Liver (tissue), 9 donors: ENCODE results near the gene COL11A2. TPM values are rescaled to one million over a fixed set of nuclear protein-coding genes. Genes with fewer than 3 reads are reported as not detected.

Experiments
- DNase-seq: peaks from one replicate; pipeline ENCODE4 v3.0.0-alpha.2; 2017; ENCODE audit warnings: low spot score
- H3K27ac ChIP-seq, 2 donors: one replicate each; pipeline ENCODE4 v1.7.0; 2013; ENCODE audit warnings: inconsistent platforms in 2 of 2, low read length in 2 of 2, control low read depth in 1 of 2, low read depth in 1 of 2, mild to moderate bottlenecking in 1 of 2
- H3K27me3 ChIP-seq, 4 donors: one replicate each; pipeline versions ENCODE4 v1.6.1 to v1.7.0; 2013; ENCODE audit warnings: low read length in 3 of 4, inconsistent platforms in 1 of 4, mild to moderate bottlenecking in 1 of 4, moderate library complexity in 1 of 4; ENCODE audit not compliant: control insufficient read depth in 4 of 4, insufficient read depth in 4 of 4
- H3K36me3 ChIP-seq, 4 donors: one replicate each; pipeline versions ENCODE4 v1.6.1 to v1.7.0; 2013; ENCODE audit warnings: low read length in 3 of 4, mild to moderate bottlenecking in 3 of 4, low read depth in 1 of 4, moderate library complexity in 1 of 4; ENCODE audit not compliant: control insufficient read depth in 4 of 4, insufficient read depth in 3 of 4
- H3K4me1 ChIP-seq, 4 donors: one replicate each; pipeline versions ENCODE4 v1.6.1 to v1.7.0; 2013; ENCODE audit warnings: low read length in 3 of 4, mild to moderate bottlenecking in 3 of 4, moderate library complexity in 1 of 4; ENCODE audit not compliant: control insufficient read depth in 4 of 4, insufficient read depth in 4 of 4
- H3K4me3 ChIP-seq, 3 donors: one replicate each; pipeline versions ENCODE4 v1.6.1 to v1.7.0; 2013; ENCODE audit warnings: low read length in 3 of 3, control low read depth in 1 of 3, low read depth in 1 of 3, mild to moderate bottlenecking in 1 of 3
- H3K9ac ChIP-seq, 2 donors: one replicate each; pipeline ENCODE4 v1.7.0; 2013; ENCODE audit warnings: low read length in 2 of 2, mild to moderate bottlenecking in 2 of 2, moderate library complexity in 2 of 2, control low read depth in 1 of 2, low read depth in 1 of 2
- H3K9me3 ChIP-seq, 4 donors: one replicate each; pipeline versions ENCODE4 v1.6.1 to v1.7.0; 2013; ENCODE audit warnings: low read length in 3 of 4; ENCODE audit not compliant: control insufficient read depth in 4 of 4
- EGR1 ChIP-seq, 2 donors: IDR thresholded peaks; 2 replicates each; pipeline ENCODE4 v1.6.1; 2016 to 2018; ENCODE audit warnings: antibody characterized with exemption in 2 of 2, low read depth in 2 of 2
- FOXA2 ChIP-seq: IDR thresholded peaks from 2 replicates; pipeline ENCODE4 v1.6.1; 2016; ENCODE audit warnings: antibody characterized with exemption
- GABPA ChIP-seq, 2 donors: IDR thresholded peaks in 1 of 2; conservative IDR thresholded peaks in 1 of 2; 2 replicates each; pipeline ENCODE4 v1.6.1; 2016; ENCODE audit warnings: antibody characterized with exemption in 2 of 2, mild to moderate bottlenecking in 1 of 2, moderate library complexity in 1 of 2
- HNF4A ChIP-seq, 2 donors: conservative IDR thresholded peaks; 2 replicates each; pipeline ENCODE4 v1.6.1; 2016; ENCODE audit warnings: antibody characterized with exemption in 2 of 2, mild to moderate bottlenecking in 2 of 2
- HNF4G ChIP-seq: IDR thresholded peaks from 2 replicates; pipeline ENCODE4 v1.6.1; 2016; ENCODE audit warnings: antibody characterized with exemption
- JUND ChIP-seq, 2 donors: IDR thresholded peaks; 2 replicates each; pipeline ENCODE4 v1.6.1; 2016; ENCODE audit warnings: antibody characterized with exemption in 2 of 2
- NR2F2 ChIP-seq: IDR thresholded peaks from 2 replicates; pipeline ENCODE4 v1.6.1; 2016; ENCODE audit warnings: antibody characterized with exemption
- RAD21 ChIP-seq, 2 donors: IDR thresholded peaks; 2 replicates each; pipeline ENCODE4 v1.6.1; 2016; ENCODE audit warnings: antibody characterized with exemption in 2 of 2, mild to moderate bottlenecking in 2 of 2
- RXRA ChIP-seq, 2 donors: IDR thresholded peaks; 2 replicates each; pipeline ENCODE4 v1.6.1; 2017 to 2018; ENCODE audit warnings: antibody characterized with exemption in 2 of 2, mild to moderate bottlenecking in 1 of 2
- SP1 ChIP-seq: IDR thresholded peaks from 2 replicates; pipeline ENCODE4 v1.6.1; 2018; ENCODE audit warnings: antibody characterized with exemption, mild to moderate bottlenecking
- TAF1 ChIP-seq: conservative IDR thresholded peaks from 2 replicates; pipeline ENCODE4 v1.6.1; 2016; ENCODE audit warnings: antibody characterized with exemption, mild to moderate bottlenecking
- YY1 ChIP-seq: IDR thresholded peaks from 2 replicates; pipeline ENCODE4 v1.6.1; 2016; ENCODE audit warnings: antibody characterized with exemption, mild to moderate bottlenecking
- WGBS: extraction: QIAGEN DNeasy Blood & Tissue Kit; methylation state at CpG from one replicate; pipeline ENCODE4 v1.1.7; 2013; 5-methylcytosine and 5-hydroxymethylcytosine counted together
- polyA plus RNA-seq, 2 donors: library from polyadenylated mRNA; stranded (reverse) in 1 of 2; unstranded in 1 of 2; fragments of 200-250 nt in 1 of 2; fragments of >200 nt in 1 of 2; fragmentation: Nextera tagmentation in 1 of 2; extraction: Ambion mirVana in 1 of 2; gene quantifications; one replicate each; pipeline versions ENCODE4 v1.2.1 to v1.2.3, GENCODE V29; 2013 to 2015
- total RNA-seq, 2 donors: library from RNA; depleted of rRNA; stranded (reverse); fragments of >200 nt; gene quantifications; one replicate each; pipeline ENCODE4 v1.2.3, GENCODE V29; 2014
- TF ChIP-seq, protein P1 (sequence below): fragments of 150-350 bp; IDR thresholded peaks from 2 replicates; pipeline ENCODE4 v1.5.1; 2017; ENCODE audit warnings: improper control_type of control experiment, low read depth, low read length; ENCODE audit not compliant: missing input control
- TF ChIP-seq, protein P2 (sequence below): IDR thresholded peaks from 2 replicates; pipeline ENCODE4 v1.6.1; 2016; ENCODE audit warnings: antibody characterized with exemption
- TF ChIP-seq, protein P3 (sequence below): IDR thresholded peaks from 2 replicates; pipeline ENCODE4 v1.6.1; 2016; ENCODE audit warnings: antibody characterized with exemption
- TF ChIP-seq, protein P4 (sequence below): IDR thresholded peaks from 2 replicates; pipeline ENCODE4 v1.6.1; 2016; ENCODE audit warnings: antibody characterized with exemption, mild to moderate bottlenecking
- donor health status: healthy.
- donor health status: healthy.
- donor health status: healthy.
- donor health status: healthy.
- donor health status: healthy.

The COL11A2 gene
- total and polyA plus RNA-seq, 4 donors, result 0.15 to 0.59 (median 0.27) TPM

DNA sequence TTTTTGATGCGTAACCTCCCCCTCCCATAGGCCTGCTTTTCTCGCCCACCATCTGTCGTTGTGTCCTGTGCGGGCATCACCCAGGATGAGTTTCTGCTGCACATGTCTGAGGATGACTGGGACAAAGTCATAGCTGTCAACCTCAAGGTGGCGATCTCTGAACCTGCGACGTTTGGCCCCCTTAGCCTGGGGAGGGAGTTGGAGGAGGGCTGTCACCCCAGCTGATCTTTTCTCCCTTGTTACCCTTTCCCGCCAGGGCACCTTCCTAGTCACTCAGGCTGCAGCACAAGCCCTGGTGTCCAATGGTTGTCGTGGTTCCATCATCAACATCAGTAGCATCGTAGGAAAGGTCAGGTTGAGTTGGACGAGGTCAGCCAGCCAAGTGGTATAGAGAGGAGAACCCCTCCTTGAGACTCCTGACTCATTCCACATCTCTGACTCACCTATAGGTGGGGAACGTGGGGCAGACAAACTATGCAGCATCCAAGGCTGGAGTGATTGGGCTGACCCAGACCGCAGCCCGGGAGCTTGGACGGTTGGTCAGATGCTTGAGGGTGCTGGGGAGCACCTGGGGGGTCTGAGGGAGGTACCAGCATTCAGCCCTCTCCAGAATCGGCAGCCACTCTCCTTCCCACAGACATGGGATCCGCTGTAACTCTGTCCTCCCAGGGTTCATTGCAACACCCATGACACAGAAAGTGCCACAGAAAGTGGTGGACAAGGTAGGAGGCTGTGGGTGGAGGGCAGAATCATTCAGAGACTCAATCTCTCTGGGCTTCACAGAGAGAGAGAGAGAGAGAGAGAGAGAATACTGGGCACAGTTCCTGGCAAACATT lies 13.1 kb upstream of the COL11A2 start:
- DNase-seq, result no peak
- H3K27ac ChIP-seq, result peak overlapping the region; percentile 74 to 86
- H3K9ac ChIP-seq, result peak overlapping the region; percentile 25 to 44
- peaks cover 3 to 29% (median 19%) of the 10 kb centered on the region in 4 donors for H3K36me3 ChIP-seq
- peaks cover 9 to 51% (median 35%) of the 10 kb centered on the region in 4 donors for H3K4me1 ChIP-seq
- peak overlapping the region; percentile 38 to 68 (median 58) for H3K4me3 ChIP-seq
- TF ChIP-seq TAF1 (no peak), FOXA2 (no peak), JUND (IDR thresholded peaks at IDR 0.05) (no peak), YY1 (no peak), RAD21 (IDR thresholded peaks at IDR 0.05) (no peak), GABPA (IDR thresholded peaks at IDR 0.05 in 1 of 2, conservative IDR thresholded peaks at IDR 0.05 in 1 of 2) (no peak)
- TF ChIP-seq, protein P1, sequence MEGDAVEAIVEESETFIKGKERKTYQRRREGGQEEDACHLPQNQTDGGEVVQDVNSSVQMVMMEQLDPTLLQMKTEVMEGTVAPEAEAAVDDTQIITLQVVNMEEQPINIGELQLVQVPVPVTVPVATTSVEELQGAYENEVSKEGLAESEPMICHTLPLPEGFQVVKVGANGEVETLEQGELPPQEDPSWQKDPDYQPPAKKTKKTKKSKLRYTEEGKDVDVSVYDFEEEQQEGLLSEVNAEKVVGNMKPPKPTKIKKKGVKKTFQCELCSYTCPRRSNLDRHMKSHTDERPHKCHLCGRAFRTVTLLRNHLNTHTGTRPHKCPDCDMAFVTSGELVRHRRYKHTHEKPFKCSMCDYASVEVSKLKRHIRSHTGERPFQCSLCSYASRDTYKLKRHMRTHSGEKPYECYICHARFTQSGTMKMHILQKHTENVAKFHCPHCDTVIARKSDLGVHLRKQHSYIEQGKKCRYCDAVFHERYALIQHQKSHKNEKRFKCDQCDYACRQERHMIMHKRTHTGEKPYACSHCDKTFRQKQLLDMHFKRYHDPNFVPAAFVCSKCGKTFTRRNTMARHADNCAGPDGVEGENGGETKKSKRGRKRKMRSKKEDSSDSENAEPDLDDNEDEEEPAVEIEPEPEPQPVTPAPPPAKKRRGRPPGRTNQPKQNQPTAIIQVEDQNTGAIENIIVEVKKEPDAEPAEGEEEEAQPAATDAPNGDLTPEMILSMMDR, result no peak
- TF ChIP-seq, protein P2, sequence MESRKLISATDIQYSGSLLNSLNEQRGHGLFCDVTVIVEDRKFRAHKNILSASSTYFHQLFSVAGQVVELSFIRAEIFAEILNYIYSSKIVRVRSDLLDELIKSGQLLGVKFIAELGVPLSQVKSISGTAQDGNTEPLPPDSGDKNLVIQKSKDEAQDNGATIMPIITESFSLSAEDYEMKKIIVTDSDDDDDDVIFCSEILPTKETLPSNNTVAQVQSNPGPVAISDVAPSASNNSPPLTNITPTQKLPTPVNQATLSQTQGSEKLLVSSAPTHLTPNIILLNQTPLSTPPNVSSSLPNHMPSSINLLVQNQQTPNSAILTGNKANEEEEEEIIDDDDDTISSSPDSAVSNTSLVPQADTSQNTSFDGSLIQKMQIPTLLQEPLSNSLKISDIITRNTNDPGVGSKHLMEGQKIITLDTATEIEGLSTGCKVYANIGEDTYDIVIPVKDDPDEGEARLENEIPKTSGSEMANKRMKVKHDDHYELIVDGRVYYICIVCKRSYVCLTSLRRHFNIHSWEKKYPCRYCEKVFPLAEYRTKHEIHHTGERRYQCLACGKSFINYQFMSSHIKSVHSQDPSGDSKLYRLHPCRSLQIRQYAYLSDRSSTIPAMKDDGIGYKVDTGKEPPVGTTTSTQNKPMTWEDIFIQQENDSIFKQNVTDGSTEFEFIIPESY, result no peak
- TF ChIP-seq, protein P3, sequence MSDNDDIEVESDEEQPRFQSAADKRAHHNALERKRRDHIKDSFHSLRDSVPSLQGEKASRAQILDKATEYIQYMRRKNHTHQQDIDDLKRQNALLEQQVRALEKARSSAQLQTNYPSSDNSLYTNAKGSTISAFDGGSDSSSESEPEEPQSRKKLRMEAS, result no peak
- no peaks in the 10 kb centered on the region for H3K9me3 ChIP-seq
- no peaks in the 10 kb centered on the region for H3K27me3 ChIP-seq
- 53% methylated on average over 17 of the region's 17 CpGs for WGBS

DNA sequence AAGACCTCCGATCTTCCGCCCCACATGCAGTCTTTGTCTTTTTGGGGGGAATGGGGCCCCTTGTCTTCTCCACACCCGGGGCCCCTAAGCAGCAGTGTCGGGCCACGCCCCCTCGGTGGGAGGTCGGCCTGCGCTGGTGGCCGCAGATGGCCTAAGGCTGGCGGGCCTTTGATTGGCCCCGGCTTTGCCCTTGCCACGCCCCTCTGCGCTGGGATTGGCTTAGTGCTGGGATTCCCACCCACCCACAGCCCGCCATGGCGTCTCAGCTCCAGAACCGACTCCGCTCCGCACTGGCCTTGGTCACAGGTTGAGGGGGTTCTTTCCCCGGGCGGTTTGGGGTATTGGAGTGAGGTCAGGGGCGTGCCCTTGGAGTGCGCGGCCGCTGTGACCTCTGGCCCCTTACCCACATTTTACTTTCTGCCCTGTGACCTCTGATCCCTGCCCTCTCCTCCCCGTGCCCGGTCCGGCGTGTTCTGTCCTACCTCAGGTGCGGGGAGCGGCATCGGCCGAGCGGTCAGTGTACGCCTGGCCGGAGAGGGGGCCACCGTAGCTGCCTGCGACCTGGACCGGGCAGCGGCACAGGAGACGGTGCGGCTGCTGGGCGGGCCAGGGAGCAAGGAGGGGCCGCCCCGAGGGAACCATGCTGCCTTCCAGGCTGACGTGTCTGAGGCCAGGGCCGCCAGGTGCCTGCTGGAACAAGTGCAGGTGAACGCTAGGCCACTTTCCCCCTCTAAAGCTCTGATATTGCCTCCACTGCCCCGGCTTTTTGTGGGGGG lies 12.3 kb upstream of the COL11A2 start, which contains the start of gene HSD17B8:
Gene HSD17B8 (plus strand): TSS at position 241 of the 776 bp plus-strand sequence. CDS start 14 bp downstream, at position 255.
- H3K27ac ChIP-seq, result peak within 1 kb of the TSS; percentile 74 to 86
- peak within 1 kb of the TSS; percentile 25 to 44 for H3K9ac ChIP-seq
- H3K4me3 ChIP-seq, result peak within 1 kb of the TSS; percentile 38 to 68 (median 58)
- 1% methylated on average over 48 of the region's 48 CpGs for WGBS
- peak; percentile 95 for DNase-seq
- peaks cover 3 to 21% (median 15%) of the 10 kb centered on the region in 4 donors for H3K36me3 ChIP-seq
- peaks cover 9 to 53% (median 37%) of the 10 kb centered on the region in 4 donors for H3K4me1 ChIP-seq
- no peaks in the 10 kb centered on the region for H3K9me3 ChIP-seq
- H3K27me3 ChIP-seq, result no peaks in the 10 kb centered on the region
- peak in 1 of 2 donors; percentile 12 for TF ChIP-seq GABPA (IDR thresholded peaks at IDR 0.05 in 1 of 2, conservative IDR thresholded peaks at IDR 0.05 in 1 of 2)
- no peak for TF ChIP-seq TAF1
- TF ChIP-seq RXRA (IDR thresholded peaks at IDR 0.05), result peak; percentile 87 to 93
- TF ChIP-seq, protein P4, sequence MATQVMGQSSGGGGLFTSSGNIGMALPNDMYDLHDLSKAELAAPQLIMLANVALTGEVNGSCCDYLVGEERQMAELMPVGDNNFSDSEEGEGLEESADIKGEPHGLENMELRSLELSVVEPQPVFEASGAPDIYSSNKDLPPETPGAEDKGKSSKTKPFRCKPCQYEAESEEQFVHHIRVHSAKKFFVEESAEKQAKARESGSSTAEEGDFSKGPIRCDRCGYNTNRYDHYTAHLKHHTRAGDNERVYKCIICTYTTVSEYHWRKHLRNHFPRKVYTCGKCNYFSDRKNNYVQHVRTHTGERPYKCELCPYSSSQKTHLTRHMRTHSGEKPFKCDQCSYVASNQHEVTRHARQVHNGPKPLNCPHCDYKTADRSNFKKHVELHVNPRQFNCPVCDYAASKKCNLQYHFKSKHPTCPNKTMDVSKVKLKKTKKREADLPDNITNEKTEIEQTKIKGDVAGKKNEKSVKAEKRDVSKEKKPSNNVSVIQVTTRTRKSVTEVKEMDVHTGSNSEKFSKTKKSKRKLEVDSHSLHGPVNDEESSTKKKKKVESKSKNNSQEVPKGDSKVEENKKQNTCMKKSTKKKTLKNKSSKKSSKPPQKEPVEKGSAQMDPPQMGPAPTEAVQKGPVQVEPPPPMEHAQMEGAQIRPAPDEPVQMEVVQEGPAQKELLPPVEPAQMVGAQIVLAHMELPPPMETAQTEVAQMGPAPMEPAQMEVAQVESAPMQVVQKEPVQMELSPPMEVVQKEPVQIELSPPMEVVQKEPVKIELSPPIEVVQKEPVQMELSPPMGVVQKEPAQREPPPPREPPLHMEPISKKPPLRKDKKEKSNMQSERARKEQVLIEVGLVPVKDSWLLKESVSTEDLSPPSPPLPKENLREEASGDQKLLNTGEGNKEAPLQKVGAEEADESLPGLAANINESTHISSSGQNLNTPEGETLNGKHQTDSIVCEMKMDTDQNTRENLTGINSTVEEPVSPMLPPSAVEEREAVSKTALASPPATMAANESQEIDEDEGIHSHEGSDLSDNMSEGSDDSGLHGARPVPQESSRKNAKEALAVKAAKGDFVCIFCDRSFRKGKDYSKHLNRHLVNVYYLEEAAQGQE, result no peak
- peak; percentile 98 for TF ChIP-seq NR2F2
- no peak for TF ChIP-seq JUND (IDR thresholded peaks at IDR 0.05)
- TF ChIP-seq, protein P3, result no peak
- peak; percentile 80 for TF ChIP-seq SP1
- peak; percentile 77 to 80 for TF ChIP-seq HNF4A (conservative IDR thresholded peaks at IDR 0.05)
- no peak for TF ChIP-seq HNF4G
- TF ChIP-seq, protein P1, result no peak
- TF ChIP-seq RAD21 (IDR thresholded peaks at IDR 0.05), result no peak
- TF ChIP-seq YY1, result peak; percentile 97
- no peak for TF ChIP-seq EGR1 (IDR thresholded peaks at IDR 0.05; ENCODE audit: low read depth in 2 of 2)
